ENCODE data around the gene GATA6.

GRCh38 chr18:22191346-22191695 lies 21.9 kb downstream of the GATA6 start:
- TF ChIP-seq FUBP1 (CRISPR knock-in tag; IDR thresholded peaks at IDR 0.05; ENCODE audit: borderline replicate concordance) (no peak), FOXM1 (CRISPR knock-in tag; IDR thresholded peaks at IDR 0.05) (no peak), SMC3 (IDR thresholded peaks at IDR 0.05; ENCODE audit: low read length) (no peak), SP140L (CRISPR knock-in tag; IDR thresholded peaks at IDR 0.05; ENCODE audit: borderline replicate concordance) (no peak), TBP (CRISPR knock-in tag; IDR thresholded peaks at IDR 0.05) (no peak), RAD21 (CRISPR knock-in tag; IDR thresholded peaks at IDR 0.05) (no peak), GABPB1 (CRISPR knock-in tag; IDR thresholded peaks at IDR 0.05) (no peak), MNT (IDR thresholded peaks at IDR 0.05) (no peak), ZNF350 (CRISPR knock-in tag; IDR thresholded peaks at IDR 0.05; ENCODE audit: borderline replicate concordance, low read depth) (no peak), STAT6 (CRISPR knock-in tag; IDR thresholded peaks at IDR 0.05; ENCODE audit: borderline replicate concordance) (no peak), CSRNP1 (CRISPR knock-in tag; IDR thresholded peaks at IDR 0.05) (no peak), ELF1 (CRISPR knock-in tag; IDR thresholded peaks at IDR 0.05) (no peak), SP1 (IDR thresholded peaks at IDR 0.05) (no peak), SP1 (CRISPR knock-in tag; IDR thresholded peaks at IDR 0.05) (no peak), THAP8 (CRISPR knock-in tag; IDR thresholded peaks at IDR 0.05; ENCODE audit: borderline replicate concordance) (no peak)
